Panc1 (cell line): ENCODE measurements around the gene TOP2A. TPM values are rescaled to one million over a fixed set of nuclear protein-coding genes. Genes with fewer than 3 reads are reported as not detected.

Experiments
- ATAC-seq: fragments of 200-7000 bp; cut with Tn5 transposase; 2 replicates; pipeline ENCODE4 v1.9.1; 2020; ENCODE audit warnings: mild to moderate bottlenecking, moderate library complexity
- BruUV-seq: library from RNA; stranded (reverse); fragments of 400-500 nt; replicated peaks from 2 replicates; lab custom pipeline; 2021; lab: Mats Ljungman, UMichigan
- CTCF ChIA-PET: fragments of 300-600 bp; sonication (Branson Sonifier 250); formaldehyde crosslinking; loops from one replicate; lab custom pipeline; 2022; ENCODE audit warnings: antibody characterized with exemption; lab: Charles Lee
- POLR2A ChIA-PET: fragments of 300-600 bp; sonication (Branson Sonifier 250); formaldehyde crosslinking; loops from one replicate; lab custom pipeline; 2022; ENCODE audit warnings: antibody characterized with exemption; lab: Charles Lee
- DNase-seq: peaks from one replicate; pipeline ENCODE4 v3.0.0-alpha.2; 2010; ENCODE audit warnings: low read depth, low spot score
- H3K27ac ChIP-seq: 2 replicates; pipeline ENCODE4 v1.5.1; 2011; ENCODE audit warnings: mild to moderate bottlenecking, low read length, inconsistent platforms
- H3K27me3 ChIP-seq: fragments of 200-500 bp; sonication (Bioruptor generic); 2 replicates; pipeline ENCODE4 v1.6.0; 2014; ENCODE audit warnings: low read length, inconsistent platforms; ENCODE audit not compliant: control insufficient read depth, insufficient read depth
- H3K36me3 ChIP-seq: fragments of 200-500 bp; sonication (Bioruptor generic); 2 replicates; pipeline ENCODE4 v1.5.1; 2014; ENCODE audit warnings: inconsistent platforms, mild to moderate bottlenecking, low read length, moderate library complexity; ENCODE audit not compliant: control insufficient read depth, insufficient read depth
- H3K4me1 ChIP-seq: 2 replicates; pipeline ENCODE4 v1.5.1; 2011; ENCODE audit warnings: inconsistent platforms, mild to moderate bottlenecking, low read length, moderate library complexity; ENCODE audit not compliant: control insufficient read depth, insufficient read depth
- H3K4me3 ChIP-seq, 2 experiments: 2 replicates each; pipeline ENCODE4 v1.5.1; 2011 to 2012; ENCODE audit warnings: low read depth in 2 of 2, low read length in 2 of 2, mild to moderate bottlenecking in 2 of 2, inconsistent platforms in 1 of 2, moderate library complexity in 1 of 2
- H3K9me3 ChIP-seq: fragments of 200-500 bp; sonication (Bioruptor generic); 2 replicates; pipeline ENCODE4 v1.5.1; 2014; ENCODE audit warnings: low read depth, mild to moderate bottlenecking, inconsistent platforms, low read length, moderate library complexity; ENCODE audit not compliant: control insufficient read depth, insufficient read depth
- CTCF ChIP-seq: fragments of 450-650 bp; IDR thresholded peaks from 2 replicates; pipeline ENCODE4 v1.5.1; 2017; ENCODE audit warnings: mild to moderate bottlenecking
- POLR2AphosphoS5 ChIP-seq: IDR thresholded peaks from 2 replicates; pipeline ENCODE4 v1.6.1; 2012; ENCODE audit warnings: mild to moderate bottlenecking, low read depth, low read length, moderate library complexity
- REST ChIP-seq, 2 experiments: IDR thresholded peaks; 2 replicates each; pipeline ENCODE4 v1.6.1; 2011 to 2012; ENCODE audit warnings: low read depth in 2 of 2, control low read depth in 1 of 2, low read length in 1 of 2, mild to moderate bottlenecking in 1 of 2, moderate library complexity in 1 of 2; ENCODE audit not compliant: insufficient read depth in 1 of 2
- SIN3A ChIP-seq: IDR thresholded peaks from 2 replicates; pipeline ENCODE4 v1.6.1; 2012; ENCODE audit warnings: low read depth, mild to moderate bottlenecking, low read length, moderate library complexity, borderline replicate concordance; ENCODE audit not compliant: insufficient read depth
- TCF7L2 ChIP-seq: IDR thresholded peaks from 2 replicates; pipeline ENCODE4 v1.6.1; 2011; ENCODE audit warnings: mild to moderate bottlenecking, low read depth, low read length, inconsistent platforms
- in situ Hi-C: cut with HindIII; loops from 2 replicates; pipeline ENCODE4 v1.10.0; 2016; ENCODE audit warnings: low sequenced_read_pairs, low pct_unique_long_range_greater_than_20kb
- intact Hi-C: fragments of 100-400 bp; cut with micrococcal nuclease; formaldehyde crosslinking; loops from one replicate; pipeline ENCODE4 v1.10.0; 2022; ENCODE audit not compliant: unreplicated experiment
- total RNA-seq: library from RNA; stranded (reverse); gene quantifications from one replicate; pipeline ENCODE4 v1.2.1, GENCODE V29; 2021; ENCODE audit not compliant: unreplicated experiment

TOP2A gene
- total RNA-seq, 1 experiment from 2014 or later, result 230 TPM

GRCh38 chr17:40342504-40343218 is 75.0 kb downstream of the TOP2A start:
- Histone ChIP-seq H3K36me3 (0 out of 2 replicates have a peak, but pooled peaks cover 2% of the 10 kb centered on the region), H3K4me1 (peaks cover 76% of the 10 kb centered on the region), H3K9me3 (no peaks in the 10 kb centered on the region), H3K4me3 (peak overlapping the region; percentile 59 to 75), H3K27ac (peak overlapping the region; percentile 80), H3K27me3 (no peaks in the 10 kb centered on the region)
- no TSS peak for BruUV-seq
- TF ChIP-seq SIN3A, result no peak
- no peak for TF ChIP-seq REST (IDR thresholded peaks at IDR 0.05; ENCODE audit: insufficient read depth in 1 of 2, low read depth in 2 of 2, low read length in 1 of 2)
- TF ChIP-seq CTCF, result no peak
- TF ChIP-seq POLR2AphosphoS5, result no peak
- TF ChIP-seq TCF7L2, result no peak
- POLR2A ChIA-PET, result no interaction called here
- in situ Hi-C loops (no loop called here), intact Hi-C loops (no loop called here)
- CTCF ChIA-PET, result interaction anchor here (0.6 kb wide), 1 partner anchor 278 kb away, joined by 3 read pairs; no protein-coding TSS in a partner anchor
- ATAC-seq (no peak), DNase-seq (no peak)

GRCh38 chr17:40341808-40342503 is 75.7 kb downstream of the TOP2A start:
- ATAC-seq (peak; percentile 68), DNase-seq (no peak)
- ChIA-PET POLR2A (interaction anchor here (0.6 kb wide), 1 partner anchor 143 kb away, joined by 6 read pairs; no protein-coding TSS in a partner anchor), CTCF (no interaction called here)
- H3K36me3 ChIP-seq, result no peaks in the 10 kb centered on the region
- in situ Hi-C loops, result no loop called here
- intact Hi-C loops, result no loop called here
- H3K4me1 ChIP-seq, result peaks cover 77% of the 10 kb centered on the region
- TF ChIP-seq CTCF (no peak), POLR2AphosphoS5 (peak; percentile 52; the same call in 1 of the 2 replicates)
- H3K27me3 ChIP-seq, result no peaks in the 10 kb centered on the region
- H3K4me3 ChIP-seq, result peak overlapping the region; percentile 59 to 75
- BruUV-seq, result no TSS peak
- H3K27ac ChIP-seq, result peak overlapping the region; percentile 81
- H3K9me3 ChIP-seq, result no peaks in the 10 kb centered on the region
